GM23338 (cell line): ENCODE measurements around the gene IL12A.

ENCODE experiments used
- EZH2 ChIP-seq: fragments of 200-600 bp; sonication (generic); IDR thresholded peaks from one replicate; pipeline ENCODE4 v1.8.0; 2017; ENCODE audit warnings: antibody characterized with exemption, mild to moderate bottlenecking, low read depth; ENCODE audit not compliant: unreplicated experiment
- JUNB ChIP-seq: IDR thresholded peaks from one replicate; pipeline ENCODE4 v1.6.1; 2016; ENCODE audit warnings: antibody characterized with exemption; ENCODE audit not compliant: unreplicated experiment
- TF ChIP-seq, protein P1 (sequence below), 2 experiments: fragments of 200-600 bp in 1 of 2; sonication (generic) in 1 of 2; conservative IDR thresholded peaks; 2 replicates each; pipeline versions ENCODE4 v1.5.1 to v1.6.1; 2016 to 2017; ENCODE audit warnings: antibody characterized with exemption in 2 of 2, low read depth in 2 of 2, mild to moderate bottlenecking in 2 of 2, moderate library complexity in 1 of 2

DNA sequence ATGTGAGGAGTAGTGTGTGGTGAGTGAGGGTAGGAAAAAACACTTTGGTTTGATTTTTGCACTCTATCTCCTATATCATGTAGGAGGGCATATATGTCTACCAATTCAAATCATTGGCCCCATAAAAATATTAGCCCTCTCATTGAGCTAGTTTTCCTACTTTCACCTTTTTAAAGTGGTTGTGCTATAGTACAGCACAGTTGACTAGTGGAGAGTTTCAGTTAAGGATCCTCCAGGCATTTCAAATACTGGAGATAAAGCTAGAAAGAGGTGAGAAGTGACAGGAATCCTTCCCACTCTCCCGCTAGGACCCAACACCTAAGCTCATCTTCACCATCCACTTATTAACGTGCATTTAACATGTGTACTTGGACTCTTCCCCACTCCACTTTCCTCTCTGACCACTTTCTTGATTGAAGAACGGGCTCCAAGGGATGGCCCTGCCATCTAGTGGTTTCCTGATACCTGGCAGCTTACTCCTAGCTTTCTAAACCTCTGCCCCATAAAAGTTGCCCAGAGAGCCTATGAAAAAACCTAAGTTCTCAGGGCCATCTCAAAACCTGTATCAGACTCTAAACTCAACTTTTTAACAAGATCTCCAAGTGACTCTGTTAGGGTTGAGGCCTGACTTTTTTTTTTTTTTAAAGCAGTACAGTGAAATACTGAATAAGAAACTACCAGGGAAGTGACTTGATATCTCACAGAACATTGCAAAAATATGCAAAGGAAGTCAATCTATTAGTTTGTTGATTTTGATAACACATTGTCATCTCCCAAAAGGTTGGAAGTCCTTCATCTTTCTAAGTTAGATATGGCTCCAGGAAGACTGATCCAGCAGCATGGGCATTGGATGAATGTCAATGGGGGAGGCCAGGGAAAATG is 17.9 kb downstream of the IL12A start:
- no peak for TF ChIP-seq EZH2
- no peak for TF ChIP-seq JUNB
- TF ChIP-seq, protein P1, sequence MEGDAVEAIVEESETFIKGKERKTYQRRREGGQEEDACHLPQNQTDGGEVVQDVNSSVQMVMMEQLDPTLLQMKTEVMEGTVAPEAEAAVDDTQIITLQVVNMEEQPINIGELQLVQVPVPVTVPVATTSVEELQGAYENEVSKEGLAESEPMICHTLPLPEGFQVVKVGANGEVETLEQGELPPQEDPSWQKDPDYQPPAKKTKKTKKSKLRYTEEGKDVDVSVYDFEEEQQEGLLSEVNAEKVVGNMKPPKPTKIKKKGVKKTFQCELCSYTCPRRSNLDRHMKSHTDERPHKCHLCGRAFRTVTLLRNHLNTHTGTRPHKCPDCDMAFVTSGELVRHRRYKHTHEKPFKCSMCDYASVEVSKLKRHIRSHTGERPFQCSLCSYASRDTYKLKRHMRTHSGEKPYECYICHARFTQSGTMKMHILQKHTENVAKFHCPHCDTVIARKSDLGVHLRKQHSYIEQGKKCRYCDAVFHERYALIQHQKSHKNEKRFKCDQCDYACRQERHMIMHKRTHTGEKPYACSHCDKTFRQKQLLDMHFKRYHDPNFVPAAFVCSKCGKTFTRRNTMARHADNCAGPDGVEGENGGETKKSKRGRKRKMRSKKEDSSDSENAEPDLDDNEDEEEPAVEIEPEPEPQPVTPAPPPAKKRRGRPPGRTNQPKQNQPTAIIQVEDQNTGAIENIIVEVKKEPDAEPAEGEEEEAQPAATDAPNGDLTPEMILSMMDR (conservative IDR thresholded peaks at IDR 0.05; ENCODE audit: low read depth in 2 of 2): peak; percentile 87 to 89
